CMK (cell line): ENCODE data around the gene GRK5.

Experiments used
- DNase-seq: peaks from one replicate; pipeline ENCODE4 v3.0.0-alpha.2; 2010; ENCODE audit warnings: low read depth

The GRK5 gene

DNA sequence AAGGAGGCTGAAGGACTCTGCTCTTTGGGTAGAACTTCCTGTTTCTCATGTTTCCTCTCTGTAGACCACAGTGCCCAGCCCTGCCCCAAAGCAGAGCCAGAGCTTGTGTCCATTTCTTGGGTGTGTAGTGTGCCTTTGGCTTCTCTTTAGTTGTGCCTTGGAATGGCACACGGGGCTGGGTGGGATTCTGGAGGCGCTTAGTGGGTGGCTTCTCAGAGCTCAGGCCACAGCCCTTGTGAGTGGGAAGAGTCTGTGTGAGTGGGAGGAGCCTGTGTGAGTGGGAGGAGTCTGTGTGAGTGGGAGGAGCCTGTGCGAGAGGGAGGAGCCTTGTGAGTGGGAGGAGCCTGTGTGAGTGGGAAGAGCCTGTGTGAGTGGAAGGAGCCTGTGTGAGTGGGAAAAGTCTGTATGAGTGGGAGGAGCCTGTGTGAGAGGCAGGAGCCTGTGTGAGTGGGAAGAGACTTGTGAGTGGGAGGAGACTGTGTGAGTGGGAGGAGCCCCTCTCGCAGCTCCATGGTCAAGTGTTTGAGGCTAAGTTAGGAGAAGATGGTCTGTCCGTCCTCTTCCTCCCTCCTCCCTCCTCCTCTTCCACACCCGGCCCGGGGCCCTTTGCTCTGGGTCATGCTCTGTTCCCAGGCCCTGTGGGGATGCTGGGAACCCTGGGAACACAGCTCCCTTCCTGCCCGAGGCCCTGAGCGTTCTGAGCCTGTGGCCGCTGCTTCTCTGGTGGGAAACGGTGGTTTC is 153.0 kb downstream of the GRK5 start:
- DNase-seq: peak; percentile 24

DNA sequence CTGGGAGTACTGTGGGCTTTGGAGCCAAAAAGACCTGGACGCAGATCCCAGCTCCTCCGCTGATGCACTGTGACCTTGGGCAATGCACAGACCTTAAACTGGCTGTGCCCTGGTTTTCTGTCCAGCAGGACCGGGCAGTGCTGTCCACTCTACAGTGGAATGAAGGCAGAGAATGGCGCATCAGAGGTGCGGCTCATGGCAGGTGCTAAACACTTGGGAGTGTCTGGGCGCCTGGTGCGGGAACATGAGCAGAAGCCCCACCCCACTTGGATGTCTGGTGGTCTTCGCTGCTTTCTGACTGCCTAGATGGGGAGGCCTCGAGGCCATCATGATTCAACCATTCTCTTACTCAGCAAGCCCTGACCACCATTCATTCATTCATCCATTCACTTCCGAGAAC is 153.7 kb downstream of the GRK5 start:
- DNase-seq: no peak

DNA sequence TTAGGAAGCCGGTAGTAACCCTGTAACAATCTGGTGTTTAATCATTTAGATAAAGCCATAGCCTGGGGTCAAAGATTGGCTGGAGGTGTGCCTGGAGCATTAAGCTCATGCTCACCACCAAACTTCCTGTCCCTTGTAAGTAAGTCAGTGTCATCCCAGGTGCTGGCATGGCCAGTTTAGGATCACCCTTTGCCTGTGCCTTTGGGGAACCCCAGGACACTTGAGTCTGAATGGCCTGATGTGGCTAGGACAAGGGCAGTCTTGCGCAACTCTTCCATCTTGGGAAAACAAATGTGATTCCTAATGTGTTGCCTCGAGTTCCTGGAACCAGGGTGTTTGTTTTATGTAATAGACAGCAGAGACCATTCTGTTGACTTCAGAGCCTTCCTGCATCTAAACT is 154.8 kb downstream of the GRK5 start:
- DNase-seq: no peak

DNA sequence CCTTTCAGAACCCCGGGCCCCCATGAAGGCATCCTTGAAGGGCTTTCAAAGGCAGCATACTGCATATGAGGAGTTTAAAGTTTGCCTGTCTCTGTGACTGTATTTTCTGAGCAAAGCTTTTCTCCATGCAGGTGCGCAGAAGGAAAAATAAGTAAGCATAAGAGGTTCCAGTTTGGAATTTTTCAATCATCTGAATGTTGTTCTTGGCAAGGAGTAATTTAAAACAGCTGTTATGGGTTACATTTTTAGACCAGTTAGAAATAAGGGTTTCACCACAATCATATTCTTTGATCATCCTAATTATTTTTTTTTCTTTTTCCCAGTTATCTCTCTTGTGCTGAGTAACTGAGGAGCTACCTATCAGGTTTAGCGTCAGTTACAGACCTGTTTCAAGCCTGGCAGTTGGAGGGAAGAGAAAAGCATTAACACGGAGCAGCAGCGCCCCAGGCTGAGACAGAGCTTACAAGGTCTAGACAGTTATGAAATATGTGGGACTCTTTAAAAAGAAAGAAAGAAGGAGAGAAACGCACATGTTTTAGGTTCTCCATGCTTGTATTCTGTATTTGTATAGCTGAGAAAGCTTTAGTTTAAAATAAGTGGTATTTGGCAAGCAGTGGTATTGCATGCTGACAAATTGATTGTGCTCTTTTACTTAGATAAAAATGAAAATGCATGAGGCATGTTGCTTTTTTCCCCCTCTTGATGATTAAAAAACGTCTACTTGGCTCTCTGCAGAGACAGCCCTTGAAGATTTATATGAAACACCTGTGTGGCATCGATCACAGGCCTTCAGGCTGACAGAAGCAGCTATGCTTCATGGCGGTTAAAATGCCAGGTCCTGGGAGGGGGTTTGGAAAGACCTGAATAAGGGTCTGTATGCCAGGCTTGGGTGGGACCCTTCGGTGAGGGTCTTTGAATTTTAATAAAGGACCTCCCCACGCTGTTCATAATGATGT is 157.6 kb downstream of the GRK5 start:
- no peak for DNase-seq

DNA sequence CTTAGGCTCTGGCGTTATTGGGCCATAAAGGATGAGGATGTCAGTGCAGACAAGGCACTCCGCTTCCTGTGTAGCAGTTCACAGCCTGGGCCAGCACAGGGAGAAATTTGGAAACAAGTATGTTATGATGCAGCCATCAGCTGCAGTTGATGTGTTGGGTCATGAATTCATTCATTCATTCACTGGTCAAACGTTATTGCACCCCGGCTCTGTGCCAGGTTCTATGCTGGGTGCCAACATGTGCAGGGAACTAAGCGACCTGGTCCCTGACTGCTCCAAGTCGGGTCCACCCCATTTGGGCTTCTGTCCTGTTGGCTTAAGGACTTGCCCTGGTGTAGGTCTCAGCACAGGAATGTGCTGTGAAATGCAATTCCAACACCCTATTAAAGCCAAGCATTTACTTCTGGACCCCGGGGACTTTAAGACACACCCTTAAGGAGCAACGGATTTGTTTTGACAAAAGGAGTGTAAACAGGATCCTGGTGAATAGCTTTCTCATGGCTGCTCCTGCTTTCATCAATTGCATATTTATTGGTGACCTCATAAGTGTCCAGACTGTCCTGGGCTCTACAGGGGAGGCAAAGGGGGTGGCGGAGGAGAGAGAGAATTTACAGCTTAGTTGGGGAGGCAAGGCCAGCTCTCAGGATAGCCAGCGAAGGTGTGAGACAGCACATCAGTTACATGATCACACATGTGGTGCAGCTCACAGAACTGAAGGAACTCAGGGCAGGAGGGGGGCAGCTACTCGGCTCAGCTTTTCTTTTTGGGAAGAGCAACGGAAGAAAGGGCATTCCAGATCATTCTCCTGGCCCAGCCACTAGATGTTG is 158.6 kb downstream of the GRK5 start:
- DNase-seq: no peak

DNA sequence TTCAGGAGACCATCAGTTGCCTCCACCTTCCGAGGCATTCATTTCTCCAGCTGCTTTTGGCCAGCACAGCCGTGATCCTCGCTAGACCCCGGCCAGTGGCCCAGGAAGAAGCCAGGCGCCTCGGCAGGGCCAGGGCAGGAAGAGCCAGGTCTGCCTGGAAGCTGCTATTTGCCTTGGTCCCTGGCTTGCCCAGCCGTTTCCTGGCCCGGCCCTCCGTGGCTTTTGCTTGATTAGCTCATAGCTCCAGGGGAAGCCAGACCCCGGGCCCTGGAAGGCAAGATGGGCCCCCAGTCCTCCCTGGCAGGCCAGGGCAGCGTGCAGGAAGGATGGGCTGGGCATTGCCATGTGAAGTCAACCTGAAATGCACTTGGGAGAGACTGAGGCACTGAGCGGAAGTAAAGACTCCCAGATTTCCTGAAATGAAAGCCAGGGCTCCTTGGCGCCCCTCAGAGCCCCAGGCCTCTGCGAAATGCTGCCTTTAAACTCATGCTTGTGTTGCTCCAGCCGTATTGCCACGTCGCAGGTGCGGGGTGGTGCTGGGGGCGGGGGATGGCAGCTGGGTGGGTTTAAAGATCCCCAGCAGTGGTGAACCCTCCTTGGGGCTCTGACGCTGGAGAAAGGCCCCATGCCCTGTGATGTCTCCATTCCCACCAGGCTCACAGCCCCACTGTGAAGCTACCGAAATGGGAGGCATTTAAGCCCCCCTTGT is 160.6 kb downstream of the GRK5 start:
- DNase-seq: no peak

DNA sequence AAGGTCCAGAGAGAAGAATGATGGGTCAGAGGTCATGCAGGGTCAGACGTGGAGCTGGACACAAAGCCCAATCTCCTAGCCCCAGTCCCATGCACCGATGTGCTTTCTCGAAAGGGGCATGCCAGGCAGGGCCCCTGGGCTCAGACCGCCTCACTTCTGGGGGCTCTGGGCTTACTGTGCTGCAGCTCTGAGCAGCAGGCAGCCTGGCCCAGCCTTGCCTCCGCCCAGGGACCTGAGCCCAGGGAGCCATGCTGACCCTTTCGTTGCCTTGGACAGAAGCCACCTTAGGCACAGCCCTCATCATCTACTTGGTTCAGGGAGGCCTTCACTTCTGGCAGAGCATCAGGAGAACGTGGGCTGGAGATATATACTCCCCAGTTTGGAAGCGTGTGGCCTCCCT is 161.2 kb downstream of the GRK5 start:
- no peak for DNase-seq

DNA sequence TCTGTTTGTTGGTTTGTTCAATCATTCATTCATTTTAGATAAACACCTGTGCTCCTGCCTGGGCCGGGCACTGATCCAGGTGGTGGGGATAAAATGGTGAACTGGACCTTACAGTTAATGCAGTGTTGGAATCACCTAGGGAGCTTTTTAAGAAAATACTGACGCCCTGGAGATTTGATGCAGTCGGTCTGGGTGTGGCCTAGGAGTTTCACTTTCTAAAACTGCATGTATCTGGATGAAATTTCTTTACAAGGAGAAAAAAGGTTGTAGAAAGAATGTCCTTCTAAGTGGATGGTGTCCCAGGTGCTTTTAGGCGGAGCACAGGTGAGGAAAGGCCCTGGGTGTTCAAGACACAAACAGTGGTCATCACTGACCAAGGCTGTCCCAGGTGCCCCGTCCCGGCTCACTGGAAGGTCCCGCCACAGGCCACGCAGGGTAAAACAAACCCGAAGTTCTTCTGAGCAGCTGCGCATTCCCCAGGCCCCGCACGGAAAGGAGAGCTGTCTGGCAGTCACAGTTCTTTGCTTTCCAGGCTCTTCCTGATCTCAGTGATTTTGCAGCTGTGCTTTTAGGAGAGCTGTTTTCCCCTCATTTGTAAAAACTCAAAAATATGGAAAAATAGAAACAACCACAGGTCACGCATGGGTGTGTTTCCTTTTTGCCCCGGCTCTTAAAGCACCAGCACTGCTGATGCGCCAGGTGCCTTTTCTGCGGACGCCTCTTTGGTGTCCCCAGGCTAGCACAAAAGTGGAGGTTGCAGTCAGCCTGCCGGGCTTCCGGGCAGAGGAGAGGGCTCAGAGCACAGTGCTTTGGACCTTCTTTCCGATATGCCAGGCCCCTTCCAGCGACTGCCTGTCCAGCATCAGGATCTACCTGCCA is 161.9 kb downstream of the GRK5 start:
- no peak for DNase-seq

DNA sequence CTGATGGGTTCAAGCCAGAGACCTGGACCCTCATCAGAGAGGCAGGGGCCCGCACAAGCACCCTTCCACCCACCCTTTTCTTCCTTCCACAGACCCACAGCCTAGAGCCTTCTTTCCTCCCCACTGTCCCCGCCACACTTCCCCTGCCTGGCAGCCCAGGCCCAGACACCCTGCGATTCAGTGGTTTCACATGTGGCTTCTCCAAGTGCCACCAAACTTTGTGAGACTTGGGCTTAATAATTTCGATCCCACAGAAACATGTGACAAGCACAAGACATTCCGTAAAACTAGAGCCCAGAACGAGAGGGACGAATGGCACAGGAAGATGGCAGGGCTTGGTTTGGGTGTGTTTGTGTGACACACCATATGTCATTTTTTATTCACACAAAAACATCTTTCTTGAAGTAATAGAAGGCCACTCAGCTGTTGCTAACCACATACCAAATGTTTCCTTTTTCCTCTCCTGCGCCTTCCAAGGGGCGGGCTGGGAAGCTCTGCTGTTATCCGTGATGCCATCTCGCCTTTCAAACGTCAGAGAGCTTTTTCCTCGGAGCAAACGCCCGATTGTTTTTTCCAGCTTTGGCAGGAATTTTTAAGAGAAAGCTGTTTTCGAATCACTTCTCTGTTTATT is 162.9 kb downstream of the GRK5 start:
- no peak for DNase-seq

DNA sequence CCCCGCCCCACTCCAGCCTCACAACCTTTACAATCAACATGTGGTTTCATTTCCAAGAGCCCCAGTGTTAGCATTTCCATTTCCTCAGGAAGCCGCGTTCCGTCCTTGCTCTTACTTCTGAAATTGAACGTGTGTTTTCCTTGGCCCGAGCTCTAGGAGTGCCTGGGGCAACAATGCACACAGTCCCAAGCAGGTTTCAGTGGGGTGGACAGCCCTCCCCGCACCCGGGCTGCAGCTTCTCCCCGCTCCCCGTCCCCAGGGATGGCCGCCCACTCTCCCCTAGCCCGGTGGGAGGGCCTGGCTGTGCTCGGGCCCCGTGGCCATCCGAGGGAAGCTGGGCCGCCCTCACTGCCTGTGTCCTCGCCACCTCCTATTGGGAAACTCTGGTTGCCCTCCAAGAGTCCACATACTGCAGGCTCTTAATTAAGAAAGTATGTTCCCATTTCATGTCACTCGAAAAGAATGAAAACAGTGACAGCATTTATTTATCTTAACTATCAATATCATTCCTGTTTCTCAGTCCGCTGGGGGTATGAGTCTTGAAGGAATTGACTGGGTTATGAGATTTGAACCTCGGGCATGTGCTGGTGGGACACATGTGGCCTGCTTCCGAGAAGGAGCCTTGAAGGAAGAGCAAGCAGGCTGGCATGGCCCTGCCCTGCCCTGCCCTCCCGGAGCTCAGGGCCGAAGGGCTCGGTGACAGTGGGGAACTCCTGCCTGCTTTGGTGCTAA is 163.8 kb downstream of the GRK5 start:
- DNase-seq: no peak

DNA sequence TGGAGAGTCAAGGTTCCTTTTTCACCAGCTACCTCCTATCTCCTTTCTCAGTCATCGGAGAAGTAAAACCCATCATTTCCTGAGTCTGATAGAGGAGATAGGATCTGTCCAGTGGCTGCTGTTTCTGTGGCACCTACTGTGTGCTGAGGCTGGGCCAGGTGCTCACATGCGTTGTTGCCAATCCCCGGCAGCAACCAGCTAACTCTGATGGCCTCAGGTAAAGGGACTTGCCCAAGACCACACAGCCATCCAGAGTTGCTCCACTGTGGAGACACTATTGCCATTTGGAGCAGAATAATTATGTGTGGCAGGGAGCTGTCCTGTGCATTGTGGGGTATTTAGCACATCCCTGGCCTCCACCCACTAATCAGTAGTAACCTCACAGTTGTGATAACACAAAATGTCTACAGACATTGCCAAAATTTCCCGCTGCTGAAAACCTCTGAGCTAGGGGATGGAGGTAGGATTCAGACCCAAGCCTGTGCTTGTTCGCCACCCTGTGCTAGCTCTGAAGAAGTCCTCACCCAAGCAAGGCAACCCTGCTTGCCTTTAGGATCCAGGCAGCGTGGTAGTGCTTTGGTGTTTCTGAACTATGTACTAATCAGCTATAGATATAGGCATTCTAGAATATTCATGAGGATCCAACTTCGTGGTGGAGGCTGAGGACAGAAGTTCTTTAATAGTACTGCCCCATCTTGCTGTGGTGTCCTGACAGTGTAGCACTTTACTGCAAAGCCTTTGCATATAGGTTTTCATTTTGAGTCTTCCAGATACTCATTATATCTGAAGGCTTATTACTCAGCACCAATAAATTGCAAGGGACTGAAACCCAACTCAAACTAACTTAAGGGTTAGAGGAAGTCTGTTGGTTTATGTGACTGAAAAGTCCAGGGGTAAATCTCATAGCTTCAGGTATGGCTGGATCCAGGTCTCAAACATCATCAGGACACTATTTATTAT is 164.6 kb downstream of the GRK5 start:
- DNase-seq: no peak

DNA sequence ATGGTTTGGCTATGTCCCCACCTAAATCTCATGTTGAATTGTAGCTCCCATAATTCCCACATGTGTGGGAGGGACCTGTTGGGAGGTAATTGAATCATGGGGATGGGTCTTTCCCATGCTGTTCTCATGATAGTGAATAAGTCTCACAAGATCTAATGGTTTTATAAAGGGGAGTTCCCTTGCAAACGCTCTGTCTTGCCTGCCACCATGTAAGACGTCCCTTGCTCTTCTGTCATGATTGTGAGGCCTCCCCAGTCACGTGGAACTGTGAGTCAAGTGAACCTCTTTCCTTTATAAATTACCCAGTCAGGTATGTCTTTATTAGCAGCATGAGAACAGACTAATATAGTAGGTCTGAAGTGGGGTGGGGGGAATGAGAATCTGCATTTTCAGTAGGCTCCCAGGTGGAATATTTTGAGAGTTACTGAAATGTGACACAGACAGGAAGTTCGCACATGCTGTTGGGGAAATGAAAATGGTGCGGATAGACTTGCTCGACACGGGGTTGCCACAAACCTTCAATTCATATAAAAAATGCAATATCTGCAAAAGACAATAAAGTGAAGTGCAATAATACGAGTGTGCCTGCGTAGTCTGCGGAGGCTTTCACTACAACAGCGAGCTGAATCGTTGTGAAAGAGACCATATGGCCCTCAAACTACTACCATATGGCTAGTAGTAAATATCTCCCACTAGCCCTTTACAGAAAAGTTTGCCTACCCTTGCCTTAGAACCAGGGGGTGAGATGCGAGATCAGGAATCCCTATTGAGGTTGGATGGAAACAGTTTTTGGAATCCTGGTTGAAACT is 166.1 kb downstream of the GRK5 start:
- DNase-seq: no peak

DNA sequence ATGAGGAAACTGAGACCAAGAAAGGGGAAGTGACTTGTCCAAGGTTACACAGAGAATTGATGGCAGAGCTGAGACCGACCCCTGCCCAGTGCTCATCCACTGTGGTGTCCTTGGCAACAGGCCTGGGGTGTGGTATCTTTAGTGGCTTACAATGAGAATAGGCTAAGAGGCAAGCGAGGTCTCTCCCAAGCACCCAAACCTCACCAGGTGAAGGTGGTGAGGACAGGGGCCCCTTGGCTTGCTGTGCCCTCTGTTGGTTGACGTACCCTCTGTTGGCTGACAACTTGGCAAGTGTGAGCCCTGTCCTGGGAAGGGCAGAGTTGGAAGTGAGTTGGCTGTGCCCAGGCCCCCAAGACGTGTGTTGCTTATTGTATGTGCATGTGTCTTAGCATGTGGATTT is 166.9 kb downstream of the GRK5 start:
- DNase-seq: no peak

DNA sequence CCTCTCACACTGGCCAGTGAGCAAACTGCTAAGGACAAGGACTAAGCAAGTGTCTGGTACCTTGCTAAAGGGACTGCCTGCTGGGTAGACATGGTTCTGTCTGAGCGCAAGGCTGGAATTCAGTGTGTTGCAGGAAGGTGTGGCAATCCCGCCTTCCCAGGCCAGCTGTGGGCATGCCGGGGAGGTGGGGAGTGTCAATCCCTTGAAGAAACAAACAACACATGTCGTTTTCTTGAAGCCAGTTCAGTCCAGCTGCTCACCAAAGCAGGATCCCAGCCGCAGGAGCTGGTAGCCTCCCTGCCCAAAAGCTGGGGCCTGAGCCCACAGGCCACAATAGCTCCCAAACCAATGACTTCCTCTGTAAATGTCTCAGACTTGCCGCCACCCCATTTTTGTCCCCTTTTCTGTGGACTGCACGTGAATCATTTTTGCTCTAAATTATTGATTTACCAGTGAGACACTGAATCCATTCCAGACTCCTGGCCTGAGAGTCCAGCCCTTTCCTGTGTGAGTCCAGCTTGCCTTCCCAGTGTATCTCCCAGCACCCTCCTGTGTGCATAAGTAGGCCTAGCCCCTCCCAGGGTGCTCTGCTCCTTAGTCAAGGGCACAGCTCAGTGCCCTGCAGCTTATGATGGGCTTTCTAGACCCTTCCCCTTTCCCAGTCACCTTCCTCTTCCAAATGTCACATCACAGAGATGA is 168.4 kb downstream of the GRK5 start:
- DNase-seq: no peak

DNA sequence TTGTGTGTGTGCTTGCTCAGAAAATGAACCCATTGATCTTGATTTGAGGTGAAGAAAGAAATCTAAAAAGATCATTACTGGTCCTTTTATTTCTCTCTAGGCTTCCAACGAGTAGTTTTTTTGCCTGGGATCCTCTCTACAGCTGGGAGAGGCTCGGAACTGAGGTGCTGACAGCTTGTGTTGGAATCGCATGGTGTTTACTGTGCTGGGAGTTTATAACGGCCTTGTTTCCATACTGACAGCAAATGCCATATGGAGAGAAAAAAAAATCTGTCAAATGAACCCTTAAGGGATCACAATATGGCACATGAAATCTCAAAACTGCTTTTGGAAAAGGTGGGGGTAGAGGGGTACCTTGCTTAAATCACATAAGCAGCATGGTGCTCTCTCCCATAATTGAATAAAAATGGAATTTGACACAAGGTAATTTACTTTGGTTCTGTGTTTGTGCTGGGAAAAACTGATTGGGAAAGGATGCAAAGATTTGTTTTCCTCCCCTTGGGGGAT is 170.1 kb downstream of the GRK5 start:
- DNase-seq: no peak

DNA sequence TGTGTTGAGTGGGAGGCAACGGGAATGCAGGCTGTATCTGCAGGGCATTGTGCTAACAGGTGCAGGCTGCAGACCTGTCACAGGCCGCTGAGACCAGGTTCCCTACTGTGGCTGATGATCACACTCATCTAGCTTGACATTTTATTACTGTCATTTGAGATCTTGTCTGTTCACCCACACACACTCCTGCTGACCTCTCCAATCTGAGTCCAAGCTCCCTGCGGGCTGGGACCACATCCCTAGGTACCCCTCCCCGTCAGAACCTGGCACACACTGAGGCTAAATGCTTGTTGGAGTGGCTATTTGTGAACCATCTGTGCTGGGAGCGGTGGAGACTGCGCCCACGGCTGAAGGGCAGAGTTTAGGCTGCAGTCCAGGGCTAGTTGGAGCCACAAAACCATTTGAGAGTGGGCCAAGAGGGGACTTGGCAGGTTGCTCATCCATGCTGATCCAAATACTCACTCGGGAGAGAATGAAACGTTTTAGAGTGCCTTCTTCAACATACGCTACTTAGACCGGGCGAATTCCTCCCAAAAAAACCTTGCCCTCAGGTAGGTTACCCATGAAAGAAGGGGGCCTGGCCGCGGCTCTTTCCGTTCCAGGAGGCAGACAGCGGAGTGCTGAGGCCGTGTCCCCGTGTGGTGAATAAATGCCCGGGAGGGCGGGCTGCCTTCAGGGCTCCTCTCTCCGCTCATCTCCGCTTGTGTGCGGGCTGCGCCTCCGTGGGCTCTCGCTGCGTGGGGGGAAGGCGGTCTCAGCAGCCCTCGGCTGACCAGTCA is 170.8 kb downstream of the GRK5 start:
- DNase-seq: no peak
